MM.1S (cell line): ENCODE data around the gene ANP32B.

Experiments
- CTCF ChIP-seq: fragments of 300-600 bp; sonication (generic); IDR thresholded peaks from 2 replicates; pipeline ENCODE4 v1.5.1; 2016; ENCODE audit warnings: antibody characterized with exemption, low read length, mixed read lengths
- EZH2phosphoT487 ChIP-seq: fragments of 300-600 bp; sonication (generic); IDR thresholded peaks from 2 replicates; pipeline ENCODE4 v1.6.1; 2018; ENCODE audit warnings: antibody characterized with exemption, low read length

- TF ChIP-seq CTCF = no peak
- TF ChIP-seq EZH2phosphoT487 = no peak
These were observed 38.5 kb upstream of the ANP32B start for GRCh38 chr9:97944612-97945011.
